Natural killer cell (primary cell): Measurements from ENCODE around the gene NPW. TPM values are rescaled to one million over a fixed set of nuclear protein-coding genes. Genes with fewer than 3 reads are reported as not detected.

Experiments
- ATAC-seq, 3 donors: fragments of 150-1000 bp in 2 of 3; fragments of 200-7000 bp in 1 of 3; cut with Tn5 transposase; 1 replicate in 1 of 3; 2 replicates in 2 of 3; pipeline ENCODE4 v1.10.0; 2021; ENCODE audit warnings: mild to moderate bottlenecking in 2 of 3, moderate library complexity in 2 of 3
- DNase-seq, 2 donors: peaks; one replicate each; pipeline versions ENCODE4 v3.0.0 to v3.0.0-alpha.2; 2013 to 2021; ENCODE audit warnings: mixed read lengths in 1 of 2
- H3K27ac ChIP-seq: one replicate; pipeline ENCODE4 v1.5.1; 2013; ENCODE audit warnings: mild to moderate bottlenecking, low read length
- H3K27me3 ChIP-seq: one replicate; pipeline ENCODE4 v1.6.1; 2013; ENCODE audit warnings: low read length; ENCODE audit not compliant: control insufficient read depth, insufficient read depth
- H3K36me3 ChIP-seq: one replicate; pipeline ENCODE4 v1.6.1; 2013; ENCODE audit warnings: low read length; ENCODE audit not compliant: control insufficient read depth, insufficient read depth
- H3K4me1 ChIP-seq: one replicate; pipeline ENCODE4 v1.6.1; 2013; ENCODE audit warnings: low read length; ENCODE audit not compliant: control insufficient read depth, insufficient read depth
- H3K4me3 ChIP-seq: one replicate; pipeline ENCODE4 v1.5.1; 2013; ENCODE audit warnings: low read length
- H3K9me3 ChIP-seq: one replicate; pipeline ENCODE4 v1.6.1; 2013; ENCODE audit warnings: low read length; ENCODE audit not compliant: control insufficient read depth, insufficient read depth
- H3K27ac Mint-ChIP-seq, 2 donors: one replicate each; pipeline ENCODE4 v1.8.0; 2022; ENCODE audit warnings: mild to moderate bottlenecking in 2 of 2, mixed read lengths in 2 of 2, moderate library complexity in 1 of 2
- H3K27me3 Mint-ChIP-seq, 2 donors: one replicate each; pipeline ENCODE4 v1.8.0; 2022; ENCODE audit warnings: low read depth in 2 of 2, mixed read lengths in 2 of 2
- H3K36me3 Mint-ChIP-seq: one replicate; pipeline ENCODE4 v1.8.0; 2022; ENCODE audit warnings: mixed read lengths
- H3K4me1 Mint-ChIP-seq, 2 donors: one replicate each; pipeline ENCODE4 v1.8.0; 2022; ENCODE audit warnings: mixed read lengths in 2 of 2
- H3K4me3 Mint-ChIP-seq: one replicate; pipeline ENCODE4 v1.8.0; 2022; ENCODE audit warnings: mild to moderate bottlenecking, moderate library complexity, mixed read lengths
- H3K9me3 Mint-ChIP-seq, 2 donors: one replicate each; pipeline ENCODE4 v1.8.0; 2022; ENCODE audit warnings: mixed read lengths in 2 of 2
- CTCF ChIP-seq: fragments of 200-600 bp; IDR thresholded peaks from one replicate; pipeline ENCODE4 v1.8.0; 2022; ENCODE audit warnings: antibody characterized with exemption
- WGBS: methylation state at CpG from one replicate; pipeline ENCODE4 v1.1.7; 2013; ENCODE audit warnings: missing lambda C conversion rate; ENCODE audit not compliant: insufficient coverage; 5-methylcytosine and 5-hydroxymethylcytosine counted together
- intact Hi-C: fragments of 100-400 bp; cut with micrococcal nuclease; formaldehyde crosslinking; loops from one replicate; pipeline ENCODE4 v1.14.2; 2022
- total RNA-seq, 4 donors: library from RNA; stranded (reverse); fragments of 120-200 nt in 1 of 4; gene quantifications; one replicate each; pipeline versions ENCODE4 v1.2.3 to v1.2.4, GENCODE V29; 2013 to 2022

The NPW gene
- total RNA-seq, 3 donors from 2014 or later (not counting 1 experiment from before 2014, with no cell fraction given): 0.80 TPM; not detected in 2

GRCh38 chr16:2002406-2003230, 17.0 kb upstream of the NPW start:
- Histone ChIP-seq H3K27ac (no peak overlapping the region), H3K36me3 (peaks cover 43% of the 10 kb centered on the region), H3K4me3 (no peak overlapping the region), H3K4me1 (peaks cover 38% of the 10 kb centered on the region), H3K9me3 (no peaks in the 10 kb centered on the region), H3K27me3 (no peaks in the 10 kb centered on the region)
- no peak for TF ChIP-seq CTCF
- H3K36me3 Mint-ChIP-seq: no peaks in the 10 kb centered on the region
- H3K9me3 Mint-ChIP-seq: no peaks in the 10 kb centered on the region
- ATAC-seq (no peak), DNase-seq (no peak)
- H3K4me3 Mint-ChIP-seq: no peak overlapping the region
- H3K27ac Mint-ChIP-seq: no peak overlapping the region
- H3K4me1 Mint-ChIP-seq: peaks cover 9 to 34% of the 10 kb centered on the region in 2 donors
- WGBS: 97% methylated on average over 47 of the region's 47 CpGs
- H3K27me3 Mint-ChIP-seq: no peaks in the 10 kb centered on the region
- intact Hi-C loops: loop anchor here (10.0 kb wide), 2 partner anchors 482 to 662 kb away; no protein-coding TSS in a partner anchor

GRCh38 chr16:2003231-2003826, 16.3 kb upstream of the NPW start:
- no peaks in the 10 kb centered on the region for H3K9me3 ChIP-seq
- intact Hi-C loops: loop anchor here (10.0 kb wide), 2 partner anchors 481 to 661 kb away; no protein-coding TSS in a partner anchor
- H3K4me3 ChIP-seq: no peak overlapping the region
- peaks cover 39% of the 10 kb centered on the region for H3K36me3 ChIP-seq
- Mint-ChIP-seq H3K4me1 (peaks cover 16 to 41% of the 10 kb centered on the region in 2 donors), H3K9me3 (no peaks in the 10 kb centered on the region), H3K36me3 (no peaks in the 10 kb centered on the region), H3K27ac (no peak overlapping the region), H3K27me3 (no peaks in the 10 kb centered on the region), H3K4me3 (no peak overlapping the region)
- ATAC-seq (no peak), DNase-seq (no peak)
- no peak overlapping the region for H3K27ac ChIP-seq
- H3K27me3 ChIP-seq: no peaks in the 10 kb centered on the region
- H3K4me1 ChIP-seq: peaks cover 45% of the 10 kb centered on the region
- WGBS: 82% methylated on average over 7 of the region's 8 CpGs
- no peak for TF ChIP-seq CTCF

GRCh38 chr16:2003827-2004641, 15.6 kb upstream of the NPW start:
- Mint-ChIP-seq H3K9me3 (no peaks in the 10 kb centered on the region), H3K36me3 (no peaks in the 10 kb centered on the region), H3K4me1 (peaks cover 21 to 48% of the 10 kb centered on the region in 2 donors), H3K4me3 (no peak overlapping the region), H3K27me3 (no peaks in the 10 kb centered on the region), H3K27ac (no peak overlapping the region)
- DNase-seq: peak; percentile 83 to 89
- peaks cover 35% of the 10 kb centered on the region for H3K36me3 ChIP-seq
- H3K4me1 ChIP-seq: peaks cover 52% of the 10 kb centered on the region
- H3K27me3 ChIP-seq: no peaks in the 10 kb centered on the region
- no peak overlapping the region for H3K4me3 ChIP-seq
- ATAC-seq: peak; percentile 95 to 98 (median 96)
- peak; percentile 89 for TF ChIP-seq CTCF
- no peaks in the 10 kb centered on the region for H3K9me3 ChIP-seq
- H3K27ac ChIP-seq: no peak overlapping the region
- intact Hi-C loops: loop anchor here (10.0 kb wide), 2 partner anchors 481 to 661 kb away; no protein-coding TSS in a partner anchor
- WGBS: 50% methylated on average over 36 of the region's 36 CpGs
